GM19324 (cell line): Measurements from ENCODE around the gene BHLHE40.
A peak's percentile ranks its signal among the peaks of the same experiment; 100 is the strongest.
"Not testable (repeated sequence)": the region's sequence is repeated elsewhere in the genome, so short reads cannot be mapped to it uniquely, and the experiment has no call there.

ENCODE experiments used
- ATAC-seq: cut with Tn5 transposase; IDR thresholded peaks from one replicate; pipeline ENCODE4 v1.9.1; 2021; ENCODE audit warnings: mild to moderate bottlenecking, moderate library complexity; ENCODE audit not compliant: unreplicated experiment, low FRiP score

BHLHE40 gene

DNA sequence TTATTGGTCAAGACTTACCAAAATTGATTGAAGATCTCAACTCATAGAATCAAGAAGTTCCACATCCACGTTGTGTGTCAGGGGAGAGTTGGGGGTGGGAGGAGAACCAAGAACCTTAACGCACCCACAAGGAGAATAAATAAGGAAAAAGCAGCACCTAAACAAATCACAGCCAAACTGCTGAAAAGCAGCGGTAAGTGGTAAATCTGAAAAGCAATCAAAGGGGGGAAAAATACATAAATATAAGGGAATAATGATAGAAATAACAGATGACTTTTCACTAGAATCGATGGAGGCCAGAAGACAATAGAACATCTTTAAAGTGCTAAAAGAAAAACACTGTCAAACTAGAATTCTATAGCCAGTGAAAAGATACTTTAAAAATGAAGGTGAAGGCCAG is 20.1 kb upstream of the BHLHE40 start:
- ATAC-seq = no peak

DNA sequence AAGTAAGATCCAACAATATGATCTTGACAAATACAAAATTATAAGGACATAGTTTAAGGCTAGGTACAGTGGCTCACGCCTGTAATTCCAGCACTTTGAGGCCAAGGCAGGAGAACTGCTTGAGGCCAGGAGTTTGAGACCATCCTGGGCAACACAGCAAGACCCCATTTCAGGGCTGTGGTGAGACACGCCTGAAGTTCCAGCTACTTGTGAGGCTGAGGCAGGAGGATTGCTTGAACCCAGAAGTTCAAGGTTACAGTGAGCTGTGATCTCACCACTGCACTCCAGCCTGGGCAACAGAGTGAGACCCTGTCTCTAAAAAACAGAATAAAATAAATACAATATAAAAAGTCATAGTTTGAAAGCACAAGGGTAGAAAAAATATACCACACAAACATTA is 17.4 kb upstream of the BHLHE40 start:
- not testable (repeated sequence) for ATAC-seq

DNA sequence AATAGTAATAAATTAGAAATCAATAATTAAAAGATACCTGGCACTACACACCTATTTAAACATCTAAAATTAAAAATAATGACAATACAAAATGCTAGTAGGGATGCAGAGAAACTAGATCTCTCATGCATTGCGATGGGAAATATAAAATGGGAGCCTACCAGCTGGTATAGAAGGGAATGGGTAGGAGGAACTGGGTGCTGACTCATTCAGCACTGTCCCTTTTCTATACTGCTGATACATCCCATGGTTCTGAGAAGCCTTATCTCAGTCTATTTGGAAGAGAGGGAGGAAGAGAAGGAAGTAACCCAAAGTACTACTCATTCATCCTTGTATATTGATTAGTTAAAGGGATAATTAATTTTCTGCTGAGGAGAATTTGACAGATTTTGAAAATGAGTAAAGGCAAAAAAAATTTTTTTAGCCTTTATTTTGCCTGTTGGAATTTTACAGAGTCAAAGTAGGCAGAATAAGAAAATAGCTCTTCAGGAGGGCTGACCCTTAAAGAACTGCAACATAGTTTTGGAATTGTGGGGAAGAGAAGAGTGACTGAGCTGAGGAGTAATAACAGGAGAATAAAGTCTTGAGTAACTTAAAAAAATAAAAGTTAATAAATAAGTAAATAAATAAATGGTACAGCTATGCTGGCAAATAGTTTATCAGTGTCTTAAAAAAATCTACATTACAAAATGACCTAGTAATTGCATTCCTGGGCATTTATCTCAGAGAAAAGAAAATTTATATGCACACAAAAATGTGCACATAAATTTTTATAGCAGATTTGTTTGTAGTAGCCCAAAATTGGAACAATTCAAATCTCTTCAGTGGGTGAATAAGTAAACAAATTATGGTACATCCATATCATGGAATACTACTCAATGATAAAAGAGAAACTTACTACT is 15.3 kb upstream of the BHLHE40 start:
- ATAC-seq = no peak

DNA sequence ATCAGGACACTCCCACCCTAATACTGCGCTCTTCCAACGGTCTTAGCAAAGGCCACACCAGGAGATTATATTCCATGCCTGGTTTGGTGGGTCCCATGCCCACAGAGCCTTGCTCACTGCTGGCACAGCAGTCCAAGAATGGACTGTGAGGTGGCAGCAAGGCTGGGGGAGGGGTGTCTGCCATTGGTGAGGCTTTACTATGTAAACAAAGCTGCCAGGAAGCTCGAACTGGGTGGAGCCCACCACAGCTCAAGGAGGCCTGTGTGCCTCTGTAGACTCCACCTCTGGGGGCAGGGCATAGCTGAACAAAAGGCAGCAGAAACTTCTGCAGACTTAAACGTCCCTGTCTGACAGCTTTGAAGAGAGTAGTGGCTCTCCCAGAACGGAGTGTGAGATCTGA is 13.2 kb upstream of the BHLHE40 start:
- ATAC-seq = not testable (repeated sequence)

DNA sequence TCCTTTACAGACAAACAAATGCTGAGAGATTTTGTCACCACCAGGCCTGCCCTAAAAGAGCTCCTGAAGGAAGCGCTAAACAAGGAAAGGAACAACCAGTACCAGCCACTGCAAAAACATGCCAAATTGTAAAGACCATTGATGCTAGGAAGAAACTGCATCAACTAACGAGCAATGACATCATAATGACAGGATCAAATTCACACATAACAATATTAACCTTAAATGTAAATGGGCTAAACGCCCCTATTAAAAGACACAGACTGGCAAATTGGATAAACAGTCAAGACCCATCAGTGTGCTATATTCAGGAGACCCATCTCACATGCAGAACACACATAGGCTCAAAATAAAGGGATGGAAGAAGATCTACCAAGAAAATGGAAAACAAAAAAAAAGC is 11.6 kb upstream of the BHLHE40 start:
- ATAC-seq = not testable (repeated sequence)

DNA sequence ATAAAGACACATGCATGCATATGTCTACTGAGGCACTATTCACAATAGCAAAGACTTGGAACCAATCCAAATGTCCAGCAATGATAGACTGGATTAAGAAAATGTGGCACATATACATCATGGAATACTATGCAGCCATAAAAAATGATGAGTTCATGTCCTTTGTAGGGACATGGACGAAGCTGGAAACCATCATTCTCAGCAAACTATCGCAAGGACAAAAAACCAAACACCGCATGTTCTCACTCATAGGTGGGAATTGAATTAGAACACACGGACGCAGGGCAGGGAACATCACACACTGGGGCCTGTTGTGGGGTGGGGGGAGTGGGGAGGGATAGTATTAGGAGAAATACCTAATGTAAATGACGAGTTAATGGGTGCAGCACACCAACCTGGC is 7.8 kb upstream of the BHLHE40 start:
- ATAC-seq = not testable (repeated sequence)

DNA sequence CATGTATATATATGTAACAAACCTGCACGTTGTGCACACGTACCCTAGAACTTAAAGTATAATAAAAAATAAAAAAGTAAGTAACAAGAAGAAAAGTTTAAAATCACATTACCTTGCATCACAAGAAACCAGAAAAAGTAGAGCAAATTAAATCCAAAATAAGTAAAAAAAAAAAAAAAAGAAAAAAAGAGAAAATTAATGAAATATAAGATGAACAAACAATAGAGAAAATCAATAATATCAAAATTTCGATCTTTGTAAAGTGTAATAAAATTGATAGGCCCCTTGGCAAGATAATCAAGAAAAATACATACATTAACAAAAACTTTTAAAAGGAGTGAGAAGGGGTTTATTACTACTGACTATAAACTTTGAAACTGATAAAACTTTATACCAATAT is 7.4 kb upstream of the BHLHE40 start:
- no peak for ATAC-seq

DNA sequence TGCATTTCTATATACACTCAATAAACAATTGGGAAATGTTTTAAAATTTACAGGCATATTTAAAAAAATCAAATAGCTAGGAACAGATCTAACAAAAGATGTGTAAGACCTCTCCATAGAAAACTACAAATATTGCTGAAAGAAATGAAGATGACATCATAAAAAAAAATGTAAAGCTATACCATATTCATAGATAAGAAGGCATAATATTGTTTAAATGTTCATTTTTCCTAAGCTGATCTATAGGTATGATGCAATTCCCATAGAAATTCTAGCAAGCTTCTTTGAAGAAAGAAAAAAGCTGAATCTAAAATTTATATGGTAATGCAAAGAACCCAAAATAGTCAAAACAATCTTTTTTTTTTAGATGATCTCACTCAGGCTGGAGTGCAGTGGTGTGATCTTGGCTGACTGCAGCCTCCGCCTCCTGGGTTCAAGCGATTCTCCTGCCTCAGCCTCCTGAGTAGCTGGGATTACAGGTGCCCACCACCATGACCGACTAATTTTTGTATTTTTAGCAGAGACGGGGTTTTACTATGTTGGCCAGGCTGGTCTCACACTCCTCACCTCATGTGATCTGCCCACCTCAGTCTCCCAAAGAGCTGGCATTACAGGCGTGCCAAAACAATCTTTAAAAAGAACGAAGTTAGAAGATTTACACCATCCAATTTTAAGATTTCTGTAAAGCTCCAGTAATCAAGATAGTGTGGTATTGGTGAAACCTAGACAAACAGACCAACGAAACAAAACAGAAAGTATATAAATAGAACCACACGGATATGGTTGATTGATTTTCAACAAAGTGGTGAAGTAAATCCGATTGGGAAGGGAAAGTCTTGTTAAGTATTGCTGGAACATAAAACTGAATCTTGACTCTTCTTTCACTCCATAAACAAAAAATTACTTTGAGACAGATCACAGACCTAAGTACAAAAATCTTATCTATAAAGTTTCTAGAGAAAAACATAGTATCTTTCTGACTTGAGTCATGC is 6.3 kb upstream of the BHLHE40 start:
- no peak for ATAC-seq

DNA sequence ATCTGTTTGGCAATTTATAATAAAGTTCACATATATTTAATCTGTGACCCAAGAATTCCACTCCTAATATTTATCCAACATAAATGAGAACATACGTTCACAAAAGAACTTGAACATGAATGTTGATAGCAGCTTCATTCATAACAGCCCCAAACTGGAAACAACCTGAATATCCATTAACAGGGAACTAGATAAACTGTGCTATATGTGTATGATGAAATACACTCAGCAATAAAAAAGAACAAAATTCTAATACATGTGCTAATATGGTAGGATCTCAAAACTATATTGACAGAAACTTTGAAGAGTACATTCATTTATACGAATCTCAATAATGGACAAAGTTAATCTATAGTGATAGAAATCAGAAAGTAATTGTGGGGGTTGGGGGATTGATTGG is 5.1 kb upstream of the BHLHE40 start:
- ATAC-seq = no peak

DNA sequence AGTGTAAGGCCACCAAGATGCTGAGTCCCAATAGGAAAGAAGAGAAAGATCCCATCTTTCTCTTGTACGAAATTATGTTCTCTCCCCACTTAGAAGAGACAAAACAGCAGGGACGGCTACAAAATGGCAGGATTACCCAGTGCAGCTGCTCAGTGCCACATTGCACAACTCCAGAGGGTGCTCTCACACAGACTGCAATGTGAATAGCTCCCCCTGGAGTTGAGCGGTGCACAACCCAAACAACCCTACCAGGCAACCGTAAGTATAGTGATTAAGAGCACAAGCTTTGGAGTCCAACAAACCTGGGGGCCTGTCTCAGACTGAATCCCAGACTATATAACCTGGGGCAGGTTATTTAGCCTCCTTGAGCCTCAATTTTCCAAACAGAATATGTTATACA is 3.1 kb upstream of the BHLHE40 start:
- ATAC-seq = no peak

DNA sequence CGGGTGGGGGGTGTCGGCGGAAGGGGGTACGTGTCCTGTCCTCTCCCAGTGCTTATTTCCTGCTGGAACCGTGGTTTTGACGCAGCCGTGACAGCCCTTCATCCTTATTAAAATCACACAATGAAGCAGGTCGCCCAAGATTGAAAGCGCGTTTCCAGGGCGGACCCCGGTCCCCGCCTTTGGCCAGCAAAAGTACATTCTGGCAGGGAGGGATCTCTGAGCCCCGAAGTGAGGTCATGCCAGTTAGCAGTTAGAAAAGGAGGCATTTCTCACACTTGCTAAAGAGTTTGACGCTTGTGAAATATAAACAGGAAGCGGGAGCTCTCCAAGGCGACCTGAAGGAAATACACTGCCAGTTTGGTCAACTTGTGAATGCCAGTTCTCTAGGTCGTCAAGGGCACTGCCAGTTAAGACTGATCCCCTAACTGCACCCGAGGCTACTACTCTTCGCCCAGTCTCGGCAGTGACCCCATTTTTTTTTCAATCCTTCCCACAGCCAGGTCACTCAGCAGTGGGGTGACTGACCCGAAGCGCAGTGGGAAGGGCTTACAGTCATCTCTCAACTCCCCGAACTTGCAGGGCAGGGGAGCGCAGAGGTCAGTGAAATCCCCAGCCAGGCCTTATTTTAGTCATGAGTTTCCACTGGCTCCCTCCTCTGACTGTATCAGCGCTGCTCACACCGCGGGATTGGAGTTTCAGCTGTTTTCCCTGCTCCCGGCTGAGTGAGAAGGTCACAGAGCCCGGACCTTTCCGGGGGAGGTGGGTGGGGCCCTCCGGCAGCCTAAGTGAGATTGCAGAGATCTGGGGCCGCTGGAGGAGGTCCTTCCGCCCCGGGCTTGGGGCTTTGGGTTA is 2.0 kb upstream of the BHLHE40 start:
- peak; percentile 19 for ATAC-seq

DNA sequence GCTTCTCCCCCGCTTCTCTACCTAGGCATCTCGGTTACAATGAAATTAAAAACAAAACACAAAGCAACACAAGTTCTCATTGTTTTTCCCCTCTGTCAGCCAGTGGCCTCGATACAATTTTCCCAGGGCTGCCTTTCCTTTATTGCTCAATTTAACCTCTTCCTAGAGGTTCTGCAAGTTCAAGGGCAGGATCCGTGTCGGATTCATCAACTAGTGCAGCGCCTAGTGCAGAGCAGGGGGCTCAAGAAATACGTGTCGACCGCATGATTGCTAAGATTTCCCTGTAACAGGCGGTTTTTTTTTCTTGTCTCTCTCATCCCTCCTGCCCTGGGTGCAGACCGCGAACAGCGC is 1.4 kb upstream of the BHLHE40 start:
- no peak for ATAC-seq

DNA sequence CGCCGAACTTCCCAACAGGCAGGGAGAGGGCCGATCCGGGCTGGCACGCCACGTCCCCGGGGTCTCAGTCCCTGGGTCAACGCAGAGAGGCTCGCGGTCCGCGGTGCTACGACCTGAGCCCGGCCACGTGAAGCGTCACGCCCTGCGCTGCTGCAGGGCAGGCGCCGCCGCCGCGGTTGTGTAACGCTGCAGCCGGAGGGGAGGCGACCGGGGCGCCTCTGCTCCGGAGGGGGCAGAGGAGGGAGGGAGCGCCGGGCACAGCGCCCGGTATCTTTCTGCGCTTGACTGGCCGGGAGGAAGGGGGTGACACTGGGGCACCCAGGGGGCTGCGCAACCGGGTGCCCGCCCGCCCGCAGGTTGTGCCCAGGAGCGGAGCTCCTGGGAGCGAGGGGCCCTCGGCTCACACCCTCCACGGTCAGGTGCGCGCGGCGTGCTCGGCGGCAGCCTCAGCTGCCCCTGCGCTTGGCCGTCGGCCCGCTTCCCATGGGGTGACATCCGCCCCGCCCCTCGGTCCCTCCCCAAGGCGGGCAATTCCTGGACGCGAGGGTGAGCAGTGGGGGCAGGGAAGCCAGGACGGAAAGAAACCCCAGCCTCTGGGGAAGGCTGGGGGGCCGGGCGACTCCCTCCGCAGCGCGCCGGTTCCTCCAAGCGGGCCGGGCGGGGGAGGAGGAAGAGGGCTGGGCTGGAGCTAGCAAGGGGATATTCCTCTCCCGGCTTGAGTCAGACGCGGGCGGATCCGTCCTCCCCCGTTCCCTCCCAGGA is 852 bp upstream of the BHLHE40 start:
- peak; percentile 65 for ATAC-seq

DNA sequence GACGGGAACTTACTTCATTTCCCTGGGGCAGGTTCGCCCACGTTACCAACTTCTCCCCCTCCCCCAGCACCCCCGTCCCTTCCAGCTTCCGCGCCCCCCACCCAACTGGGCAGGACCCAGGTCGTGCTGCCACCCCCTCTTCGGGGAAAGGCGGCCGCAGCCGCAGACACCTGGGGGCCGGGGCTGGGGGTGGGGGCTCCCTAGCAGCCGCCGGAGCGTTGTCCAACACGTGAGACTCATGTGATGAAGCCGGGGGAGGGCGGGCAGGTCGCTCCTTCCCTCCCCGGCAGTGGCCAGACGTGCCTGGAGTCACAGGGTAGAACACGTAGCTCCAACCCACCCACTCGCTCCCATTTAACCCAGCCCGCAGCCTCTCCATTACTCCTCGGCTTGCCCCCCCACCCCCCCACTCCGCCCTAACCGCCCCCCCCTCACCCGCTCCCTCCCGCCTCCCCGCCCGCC is 240 bp upstream of the BHLHE40 start:
- peak; percentile 51 for ATAC-seq

DNA sequence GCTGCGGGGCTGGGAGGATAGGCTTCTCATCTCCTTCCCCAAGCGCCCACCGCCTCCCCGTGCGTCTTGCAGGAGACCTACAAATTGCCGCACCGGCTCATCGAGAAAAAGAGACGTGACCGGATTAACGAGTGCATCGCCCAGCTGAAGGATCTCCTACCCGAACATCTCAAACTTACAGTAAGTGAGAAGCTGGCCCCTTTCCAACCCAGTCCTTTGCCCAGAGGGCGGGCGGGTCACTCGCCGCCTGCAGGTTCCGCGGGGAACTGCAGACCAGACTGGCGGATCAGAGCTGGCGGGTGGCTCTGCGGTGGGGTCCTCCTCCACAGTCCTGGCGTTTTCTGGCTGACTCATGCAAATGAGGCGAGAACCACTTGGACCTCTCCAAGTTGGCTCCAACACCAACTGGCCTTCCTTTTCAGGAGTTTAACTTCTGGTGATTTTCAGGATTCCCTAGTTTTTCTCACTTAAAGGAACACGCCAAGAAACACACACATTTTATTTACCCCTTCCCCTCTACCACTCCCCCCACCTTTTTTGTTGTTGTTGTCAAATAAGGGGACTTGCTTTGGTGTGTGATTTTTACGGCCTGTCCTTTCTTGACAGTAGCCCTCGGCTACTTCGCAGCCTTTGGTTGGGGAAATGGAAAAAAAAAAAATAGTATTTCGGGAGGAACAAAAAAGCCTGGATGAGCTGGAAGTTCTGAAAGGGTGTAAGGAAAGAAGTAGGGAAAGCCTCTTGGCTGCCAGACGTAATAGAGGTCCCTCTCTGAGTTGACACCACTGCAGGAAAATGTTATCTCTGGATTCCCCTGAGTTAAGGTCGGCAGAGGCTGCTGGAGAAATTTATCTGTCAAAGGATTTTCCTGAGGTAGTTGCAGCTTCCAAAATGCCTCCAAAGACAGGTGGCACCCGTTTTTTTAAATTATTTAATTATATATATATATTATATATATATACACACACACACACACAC is 1.3 kb downstream of the BHLHE40 start:
- ATAC-seq = peak; percentile 9

DNA sequence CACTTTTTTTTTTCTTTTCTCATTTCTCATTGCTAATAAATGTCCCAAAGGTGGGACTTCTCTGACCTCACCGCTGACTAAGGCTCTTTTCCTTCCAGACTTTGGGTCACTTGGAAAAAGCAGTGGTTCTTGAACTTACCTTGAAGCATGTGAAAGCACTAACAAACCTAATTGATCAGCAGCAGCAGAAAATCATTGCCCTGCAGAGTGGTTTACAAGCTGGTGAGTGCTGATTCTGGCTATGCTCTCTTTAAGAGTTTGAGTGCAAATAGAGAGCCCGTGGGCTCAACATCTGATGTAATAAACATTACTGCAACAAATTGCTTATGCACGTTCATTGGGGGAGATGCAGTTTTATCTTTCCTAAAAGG is 2.0 kb downstream of the BHLHE40 start:
- ATAC-seq = no peak

DNA sequence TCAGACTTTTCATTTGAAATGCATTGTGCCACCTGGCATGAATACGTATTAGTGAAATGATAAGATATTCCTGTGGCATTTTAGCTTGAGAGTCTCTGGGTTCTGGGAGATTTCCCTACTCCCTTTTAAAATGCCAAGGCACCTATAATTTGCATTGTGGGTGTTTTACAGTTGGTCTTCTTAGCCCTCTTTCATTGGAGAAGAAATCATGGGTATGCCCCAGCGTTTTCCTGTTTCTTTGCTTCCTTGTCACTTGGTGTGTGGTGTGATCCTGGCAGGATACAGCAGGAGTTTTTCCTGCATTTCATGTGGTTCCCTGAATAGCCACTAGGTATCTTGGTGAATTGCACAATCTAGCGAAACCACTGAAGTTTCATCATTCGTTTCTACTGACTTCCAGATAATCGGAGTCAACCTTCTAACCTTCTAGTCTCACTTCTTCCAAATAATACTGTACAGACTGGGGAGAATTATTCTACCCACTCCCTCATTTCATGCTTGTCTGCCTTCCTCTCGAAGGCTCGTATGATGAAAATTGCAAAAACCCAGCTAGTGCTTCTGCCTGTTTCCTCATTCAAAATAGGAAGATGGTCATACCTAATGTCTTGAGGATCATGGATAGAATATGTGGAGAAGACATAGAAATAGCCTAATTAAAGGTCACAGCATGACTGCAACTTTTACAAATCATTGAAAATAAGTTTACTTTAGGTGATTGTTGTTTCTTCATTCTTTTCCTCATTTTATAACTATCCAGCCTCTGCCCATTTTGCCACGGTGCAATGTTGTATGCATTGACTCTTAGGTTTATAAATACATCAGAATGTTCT is 2.6 kb downstream of the BHLHE40 start:
- ATAC-seq = no peak
